ENCODE results near the gene MED28.

DNA sequence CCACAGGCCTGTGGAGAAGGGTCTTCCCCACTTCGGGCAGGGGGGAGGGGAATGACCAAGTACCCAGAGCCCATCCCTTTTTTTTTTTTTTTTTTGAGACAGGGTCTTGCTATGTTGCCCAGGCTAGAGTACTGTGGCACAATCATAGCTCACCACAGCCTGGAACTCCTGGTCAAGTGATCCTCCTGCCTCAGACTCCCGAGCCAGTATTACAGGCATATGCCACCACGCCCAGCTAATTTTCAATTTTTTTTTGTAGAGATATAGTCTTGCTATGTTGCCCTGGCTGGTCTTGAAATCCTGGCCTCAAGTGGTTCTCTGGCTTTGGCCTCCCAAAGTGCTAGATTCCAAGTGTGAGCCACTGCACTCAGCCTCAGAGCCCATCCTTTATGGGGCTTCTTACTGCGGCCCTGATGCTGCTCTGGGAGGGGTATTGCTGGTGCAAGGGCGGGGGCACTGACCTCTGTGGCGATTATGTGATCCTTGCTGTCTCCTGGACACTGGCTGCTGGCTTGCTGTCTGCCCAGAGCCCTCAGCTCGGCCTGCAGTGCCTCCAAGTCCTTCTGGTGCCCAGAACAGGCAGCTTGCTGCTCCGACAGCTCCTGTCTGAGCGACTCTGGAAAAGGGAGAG, 32.9 kb downstream of the MED28 start:
- TF ChIP-seq POLR2AphosphoS5 (IDR thresholded peaks at IDR 0.05) = no peak
- TF ChIP-seq, protein P1, sequence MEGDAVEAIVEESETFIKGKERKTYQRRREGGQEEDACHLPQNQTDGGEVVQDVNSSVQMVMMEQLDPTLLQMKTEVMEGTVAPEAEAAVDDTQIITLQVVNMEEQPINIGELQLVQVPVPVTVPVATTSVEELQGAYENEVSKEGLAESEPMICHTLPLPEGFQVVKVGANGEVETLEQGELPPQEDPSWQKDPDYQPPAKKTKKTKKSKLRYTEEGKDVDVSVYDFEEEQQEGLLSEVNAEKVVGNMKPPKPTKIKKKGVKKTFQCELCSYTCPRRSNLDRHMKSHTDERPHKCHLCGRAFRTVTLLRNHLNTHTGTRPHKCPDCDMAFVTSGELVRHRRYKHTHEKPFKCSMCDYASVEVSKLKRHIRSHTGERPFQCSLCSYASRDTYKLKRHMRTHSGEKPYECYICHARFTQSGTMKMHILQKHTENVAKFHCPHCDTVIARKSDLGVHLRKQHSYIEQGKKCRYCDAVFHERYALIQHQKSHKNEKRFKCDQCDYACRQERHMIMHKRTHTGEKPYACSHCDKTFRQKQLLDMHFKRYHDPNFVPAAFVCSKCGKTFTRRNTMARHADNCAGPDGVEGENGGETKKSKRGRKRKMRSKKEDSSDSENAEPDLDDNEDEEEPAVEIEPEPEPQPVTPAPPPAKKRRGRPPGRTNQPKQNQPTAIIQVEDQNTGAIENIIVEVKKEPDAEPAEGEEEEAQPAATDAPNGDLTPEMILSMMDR (IDR thresholded peaks at IDR 0.05) = no peak
- TF ChIP-seq POLR2A (IDR thresholded peaks at IDR 0.05) = no peak

Data from prostate gland (tissue), 2 donors.